A549 (cell line): Measurements from ENCODE around the gene SCN3B.
A peak's percentile ranks its signal among the peaks of the same experiment; 100 is the strongest.

Experiments used
- CHD2 ChIP-seq: fragments of 150-350 bp; IDR thresholded peaks from 2 replicates; pipeline ENCODE4 v1.6.1; 2014; ENCODE audit warnings: low read length; ENCODE audit not compliant: partially characterized antibody
- CTCF ChIP-seq: fragments of >200 bp; sonication (Bioruptor Twin); formaldehyde crosslinking; IDR thresholded peaks from 3 replicates; pipeline ENCODE4 v1.5.1; 2016
- ELK1 ChIP-seq: fragments of 150-350 bp; IDR thresholded peaks from 2 replicates; pipeline ENCODE4 v1.6.1; 2014; ENCODE audit warnings: low read depth, mild to moderate bottlenecking, low read length
- EP300 ChIP-seq, 2 experiments: fragments of >200 bp; sonication (Bioruptor Twin); formaldehyde crosslinking; IDR thresholded peaks; 2 replicates in 1 of 2; 3 replicates in 1 of 2; pipeline ENCODE4 v1.6.1; 2016 to 2017
- FOSL2 ChIP-seq, 2 experiments: fragments of 450-650 bp in 1 of 2; fragments of >200 bp in 1 of 2; sonication (Bioruptor Twin) in 1 of 2; formaldehyde crosslinking; IDR thresholded peaks; 2 replicates each; pipeline versions ENCODE4 v1.5.0 to v1.6.1; 2016 to 2020; ENCODE audit warnings: mild to moderate bottlenecking in 1 of 2, moderate library complexity in 1 of 2
- JUNB ChIP-seq: fragments of >200 bp; sonication (Bioruptor Twin); formaldehyde crosslinking; IDR thresholded peaks from 2 replicates; pipeline ENCODE4 v1.6.1; 2016
- MAX ChIP-seq: IDR thresholded peaks from 2 replicates; pipeline ENCODE4 v1.6.1; 2012
- MAZ ChIP-seq: fragments of 150-350 bp; IDR thresholded peaks from 2 replicates; pipeline ENCODE4 v1.6.1; 2014; ENCODE audit warnings: antibody characterized with exemption, low read depth, low read length, borderline replicate concordance
- PHF8 ChIP-seq: fragments of 200-600 bp; sonication (generic); IDR thresholded peaks from 2 replicates; pipeline ENCODE4 v1.6.1; 2016; ENCODE audit warnings: low read depth, mild to moderate bottlenecking, antibody characterized with exemption, moderate library complexity, borderline replicate concordance
- POLR2A ChIP-seq: IDR thresholded peaks from 2 replicates; pipeline ENCODE4 v1.6.1; 2012; ENCODE audit warnings: mild to moderate bottlenecking, low read length
- USF2 ChIP-seq: fragments of 450-650 bp; IDR thresholded peaks from 2 replicates; pipeline ENCODE4 v1.6.1; 2014; ENCODE audit warnings: antibody characterized with exemption
- ZNF302 ChIP-seq: fragments of 250-450 bp; sonication (Bioruptor Pico); IDR thresholded peaks from 2 replicates; pipeline ENCODE4 v1.9.0; 2021; ENCODE audit warnings: inconsistent platforms, mild to moderate bottlenecking, moderate library complexity
- ZSCAN20 ChIP-seq: fragments of 250-450 bp; sonication (Bioruptor Pico); IDR thresholded peaks from 2 replicates; pipeline ENCODE4 v1.8.0; 2022; ENCODE audit warnings: mild to moderate bottlenecking, moderate library complexity

GRCh38 chr11:123580557-123581275, 73.7 kb downstream of the SCN3B start:
- no peak for TF ChIP-seq ZNF302 (CRISPR knock-in tag)
- no peak for TF ChIP-seq PHF8
- no peak for TF ChIP-seq CHD2
- TF ChIP-seq EP300 (IDR thresholded peaks at IDR 0.05) = no peak
- TF ChIP-seq MAZ = no peak
- no peak for TF ChIP-seq ELK1
- TF ChIP-seq CTCF = peak; percentile 75
- no peak for TF ChIP-seq POLR2A
- no peak for TF ChIP-seq FOSL2 (IDR thresholded peaks at IDR 0.05)
- no peak for TF ChIP-seq FOSL2 (CRISPR knock-in tag; IDR thresholded peaks at IDR 0.05)
- no peak for TF ChIP-seq JUNB
- no peak for TF ChIP-seq ZSCAN20 (CRISPR knock-in tag)
- TF ChIP-seq MAX = peak; percentile 51
- TF ChIP-seq USF2 = no peak
